ENCODE results near the gene CYP2A7. TPM values are rescaled to one million over a fixed set of nuclear protein-coding genes. Genes with fewer than 3 reads are reported as not detected.
"Not testable (repeated sequence)": the region's sequence is repeated elsewhere in the genome, so short reads cannot be mapped to it uniquely, and the experiment has no call there.

Gene CYP2A7
- polyA plus RNA-seq, 1 donor from 2014 or later, result not detected

- TF ChIP-seq CTCF (IDR thresholded peaks at IDR 0.05; ENCODE audit: poor library complexity, severe bottlenecking) (no peak), SMC3 (conservative IDR thresholded peaks at IDR 0.05; ENCODE audit: poor library complexity) (no peak), EP300 (conservative IDR thresholded peaks at IDR 0.05; ENCODE audit: poor library complexity, severe bottlenecking) (no peak)
Observed at GRCh38 chr19:40907968-40908735, 26.1 kb upstream of the CYP2A7 start (continued).

GRCh38 chr19:40906512-40906911, 24.5 kb upstream of the CYP2A7 start:
- H2AFZ ChIP-seq (ENCODE audit: low read depth, low read length), result no peak overlapping the region
- H3F3A ChIP-seq (ENCODE audit: insufficient read depth, low read length, poor library complexity, severe bottlenecking), result no peaks in the 10 kb centered on the region
- H4K20me1 ChIP-seq (ENCODE audit: insufficient read depth), result no peaks in the 10 kb centered on the region
- H3K9ac ChIP-seq (ENCODE audit: low read length), result no peak overlapping the region
- H3K4me2 ChIP-seq (ENCODE audit: low read length), result no peak overlapping the region
- H3K4me3 ChIP-seq (ENCODE audit: low read length), result no peak overlapping the region
- H3K79me2 ChIP-seq (replicated peaks; ENCODE audit: insufficient read depth, low read length), result no peaks in the 10 kb centered on the region
- H3K27ac ChIP-seq (ENCODE audit: low read length), result no peak overlapping the region
- H3K36me3 ChIP-seq (ENCODE audit: insufficient read depth, low read length), result no peaks in the 10 kb centered on the region
- no peaks in the 10 kb centered on the region for H3K9me3 ChIP-seq (ENCODE audit: low read length)
- no peak for TF ChIP-seq POLR2AphosphoS5 (IDR thresholded peaks at IDR 0.05)
- no peak for TF ChIP-seq SMC3 (conservative IDR thresholded peaks at IDR 0.05; ENCODE audit: poor library complexity)
- TF ChIP-seq EP300 (conservative IDR thresholded peaks at IDR 0.05; ENCODE audit: poor library complexity, severe bottlenecking), result no peak
- no peak for TF ChIP-seq TAF1 (IDR thresholded peaks at IDR 0.05; ENCODE audit: low read depth)
- no peak for TF ChIP-seq MXI1 (conservative IDR thresholded peaks at IDR 0.05; ENCODE audit: poor library complexity, severe bottlenecking)
- no peak for TF ChIP-seq CTCF (IDR thresholded peaks at IDR 0.05; ENCODE audit: poor library complexity, severe bottlenecking)
- no peak for TF ChIP-seq REST (IDR thresholded peaks at IDR 0.05; ENCODE audit: borderline replicate concordance)
- TF ChIP-seq RAD21 (conservative IDR thresholded peaks at IDR 0.05), result no peak
- no peak for TF ChIP-seq EZH2 (IDR thresholded peaks at IDR 0.05; ENCODE audit: borderline replicate concordance, insufficient read depth, low read length, poor library complexity, severe bottlenecking)
- H3K9me2 ChIP-seq (ENCODE audit: insufficient read depth, low read length), result no peaks in the 10 kb centered on the region
- H3K27me3 ChIP-seq (ENCODE audit: insufficient read depth, low read depth, low read length), result no peaks in the 10 kb centered on the region

- not testable (repeated sequence) for H3K4me3 ChIP-seq (ENCODE audit: low read length); H3K9me3 ChIP-seq (ENCODE audit: low read length); H3F3A ChIP-seq (ENCODE audit: insufficient read depth, low read length, poor library complexity, severe bottlenecking); H4K20me1 ChIP-seq (ENCODE audit: insufficient read depth); H3K9ac ChIP-seq (ENCODE audit: low read length); H3K4me2 ChIP-seq (ENCODE audit: low read length); H3K27me3 ChIP-seq (ENCODE audit: insufficient read depth, low read depth, low read length); H3K27ac ChIP-seq (ENCODE audit: low read length); H3K9me2 ChIP-seq (ENCODE audit: insufficient read depth, low read length); H3K36me3 ChIP-seq (ENCODE audit: insufficient read depth, low read length); H3K79me2 ChIP-seq (replicated peaks; ENCODE audit: insufficient read depth, low read length); H2AFZ ChIP-seq (ENCODE audit: low read depth, low read length)
Observed at GRCh38 chr19:40904673-40905156, 22.7 kb upstream of the CYP2A7 start.

GRCh38 chr19:40901975-40902750, 20.1 kb upstream of the CYP2A7 start:
- not testable (repeated sequence) for H3K27ac ChIP-seq (ENCODE audit: low read length); H4K20me1 ChIP-seq (ENCODE audit: insufficient read depth)

More at GRCh38 chr19:40901975-40902750, 20.1 kb upstream of the CYP2A7 start:
- not testable (repeated sequence) for H3K9ac ChIP-seq (ENCODE audit: low read length); H3K36me3 ChIP-seq (ENCODE audit: insufficient read depth, low read length); H3K9me2 ChIP-seq (ENCODE audit: insufficient read depth, low read length); H3K27me3 ChIP-seq (ENCODE audit: insufficient read depth, low read depth, low read length); H3K9me3 ChIP-seq (ENCODE audit: low read length); H3K4me2 ChIP-seq (ENCODE audit: low read length); H3K4me3 ChIP-seq (ENCODE audit: low read length); H3K79me2 ChIP-seq (replicated peaks; ENCODE audit: insufficient read depth, low read length); H3F3A ChIP-seq (ENCODE audit: insufficient read depth, low read length, poor library complexity, severe bottlenecking); H2AFZ ChIP-seq (ENCODE audit: low read depth, low read length)

Measured in neural cell (in vitro differentiated cells).